Parathyroid adenoma (tissue), 2 donors: ENCODE measurements around the gene FOXC1.

Source experiments
- H2AFZ ChIP-seq: fragments of 300-600 bp; sonication (generic); one replicate; pipeline ENCODE4 v1.7.0; 2017; ENCODE audit warnings: antibody characterized with exemption, mild to moderate bottlenecking
- H3K27ac ChIP-seq: fragments of 300-600 bp; sonication (generic); one replicate; pipeline ENCODE4 v1.7.0; 2017
- H3K27me3 ChIP-seq: fragments of 300-600 bp; sonication (generic); one replicate; pipeline ENCODE4 v1.7.0; 2017; ENCODE audit warnings: low read length; ENCODE audit not compliant: control insufficient read depth, insufficient read depth
- H3K36me3 ChIP-seq: fragments of 300-600 bp; sonication (generic); one replicate; pipeline ENCODE4 v1.7.0; 2017; ENCODE audit warnings: low read length; ENCODE audit not compliant: control insufficient read depth, insufficient read depth
- H3K4me1 ChIP-seq: fragments of 300-600 bp; sonication (generic); one replicate; pipeline ENCODE4 v1.7.0; 2017; ENCODE audit warnings: control low read depth
- H3K4me2 ChIP-seq: fragments of 300-600 bp; sonication (generic); one replicate; pipeline ENCODE4 v1.7.0; 2017; ENCODE audit warnings: low read length
- H3K4me3 ChIP-seq: fragments of 300-600 bp; sonication (generic); one replicate; pipeline ENCODE4 v1.7.0; 2017; ENCODE audit warnings: low read depth, low read length
- H3K79me2 ChIP-seq: fragments of 300-600 bp; sonication (generic); one replicate; pipeline ENCODE4 v1.7.0; 2017; ENCODE audit warnings: control low read depth
- H3K9ac ChIP-seq: fragments of 300-600 bp; sonication (generic); one replicate; pipeline ENCODE4 v1.7.0; 2017; ENCODE audit warnings: mild to moderate bottlenecking
- H3K9me3 ChIP-seq: fragments of 300-600 bp; sonication (generic); one replicate; pipeline ENCODE4 v1.7.0; 2017; ENCODE audit warnings: low read length; ENCODE audit not compliant: control insufficient read depth
- CTCF ChIP-seq: fragments of 300-600 bp; sonication (generic); IDR thresholded peaks from one replicate; pipeline ENCODE4 v1.7.0; 2017; ENCODE audit warnings: antibody characterized with exemption, mild to moderate bottlenecking
- donor health status: primary hyperparathyroidism.

Gene FOXC1

GRCh38 chr6:1633366-1634021, 23.8 kb downstream of the FOXC1 start:
- Histone ChIP-seq H3K9me3 (no peaks in the 10 kb centered on the region), H3K4me1 (no peaks in the 10 kb centered on the region), H3K4me3 (no peak overlapping the region), H3K4me2 (no peak overlapping the region), H3K27ac (no peak overlapping the region), H2AFZ (no peak overlapping the region), H3K27me3 (no peaks in the 10 kb centered on the region), H3K36me3 (no peaks in the 10 kb centered on the region), H3K9ac (no peak overlapping the region), H3K79me2 (no peaks in the 10 kb centered on the region)
- no peak for TF ChIP-seq CTCF

- no peaks in the 10 kb centered on the region for H3K79me2 ChIP-seq
These were observed 24.4 kb downstream of the FOXC1 start for GRCh38 chr6:1634081-1634480.

GRCh38 chr6:1635305-1636010, 25.7 kb downstream of the FOXC1 start:
- no peak for TF ChIP-seq CTCF
- no peaks in the 10 kb centered on the region for H3K9me3 ChIP-seq
- H3K27ac ChIP-seq: peak overlapping the region; percentile 2
- H3K79me2 ChIP-seq: no peaks in the 10 kb centered on the region
- H3K4me1 ChIP-seq: no peaks in the 10 kb centered on the region
- H2AFZ ChIP-seq: no peak overlapping the region
- H3K27me3 ChIP-seq: no peaks in the 10 kb centered on the region
- no peaks in the 10 kb centered on the region for H3K36me3 ChIP-seq
- no peak overlapping the region for H3K9ac ChIP-seq
- H3K4me2 ChIP-seq: no peak overlapping the region
- no peak overlapping the region for H3K4me3 ChIP-seq

More at GRCh38 chr6:1634081-1634480, 24.4 kb downstream of the FOXC1 start:
- TF ChIP-seq CTCF: no peak
- Histone ChIP-seq H3K9ac (no peak overlapping the region), H3K4me3 (no peak overlapping the region), H3K9me3 (no peaks in the 10 kb centered on the region), H2AFZ (no peak overlapping the region), H3K4me1 (no peaks in the 10 kb centered on the region), H3K27ac (no peak overlapping the region), H3K36me3 (no peaks in the 10 kb centered on the region), H3K4me2 (no peak overlapping the region), H3K27me3 (no peaks in the 10 kb centered on the region)

GRCh38 chr6:1636272-1636825, 26.6 kb downstream of the FOXC1 start:
- Histone ChIP-seq H3K9ac (no peak overlapping the region), H3K9me3 (no peaks in the 10 kb centered on the region), H2AFZ (no peak overlapping the region), H3K4me3 (no peak overlapping the region), H3K27ac (no peak overlapping the region), H3K4me1 (no peaks in the 10 kb centered on the region), H3K36me3 (no peaks in the 10 kb centered on the region), H3K27me3 (no peaks in the 10 kb centered on the region), H3K4me2 (no peak overlapping the region), H3K79me2 (no peaks in the 10 kb centered on the region)
- TF ChIP-seq CTCF: no peak
